ENCODE data around the gene HYKK.
"Not testable (repeated sequence)": the region's sequence is repeated elsewhere in the genome, so short reads cannot be mapped to it uniquely, and the experiment has no call there.

Gene HYKK

GRCh38 chr15:78550815-78551214, 43.4 kb downstream of the HYKK start:
- TF ChIP-seq, protein P1, sequence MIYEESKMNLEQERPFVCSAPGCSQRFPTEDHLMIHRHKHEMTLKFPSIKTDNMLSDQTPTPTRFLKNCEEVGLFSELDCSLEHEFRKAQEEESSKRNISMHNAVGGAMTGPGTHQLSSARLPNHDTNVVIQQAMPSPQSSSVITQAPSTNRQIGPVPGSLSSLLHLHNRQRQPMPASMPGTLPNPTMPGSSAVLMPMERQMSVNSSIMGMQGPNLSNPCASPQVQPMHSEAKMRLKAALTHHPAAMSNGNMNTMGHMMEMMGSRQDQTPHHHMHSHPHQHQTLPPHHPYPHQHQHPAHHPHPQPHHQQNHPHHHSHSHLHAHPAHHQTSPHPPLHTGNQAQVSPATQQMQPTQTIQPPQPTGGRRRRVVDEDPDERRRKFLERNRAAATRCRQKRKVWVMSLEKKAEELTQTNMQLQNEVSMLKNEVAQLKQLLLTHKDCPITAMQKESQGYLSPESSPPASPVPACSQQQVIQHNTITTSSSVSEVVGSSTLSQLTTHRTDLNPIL (CRISPR knock-in tag; IDR thresholded peaks at IDR 0.05; ENCODE audit: low read depth), result no peak
- TF ChIP-seq OSR1 (CRISPR knock-in tag; IDR thresholded peaks at IDR 0.05) (no peak), TOX (CRISPR knock-in tag; IDR thresholded peaks at IDR 0.05; ENCODE audit: borderline replicate concordance) (no peak), SNAI2 (CRISPR knock-in tag; IDR thresholded peaks at IDR 0.05) (no peak), ZNF8 (CRISPR knock-in tag; IDR thresholded peaks at IDR 0.05) (no peak), ZFP30 (CRISPR knock-in tag; IDR thresholded peaks at IDR 0.05) (no peak), RARB (CRISPR knock-in tag; IDR thresholded peaks at IDR 0.05) (no peak), BACH2 (CRISPR knock-in tag; IDR thresholded peaks at IDR 0.05; ENCODE audit: borderline replicate concordance) (no peak), ARNTL (CRISPR knock-in tag; IDR thresholded peaks at IDR 0.05; ENCODE audit: borderline replicate concordance, low read depth) (no peak), TSHZ2 (CRISPR knock-in tag; IDR thresholded peaks at IDR 0.05) (no peak), CSDC2 (CRISPR knock-in tag; IDR thresholded peaks at IDR 0.05) (no peak), ZNF565 (CRISPR knock-in tag; conservative IDR thresholded peaks at IDR 0.05; ENCODE audit: low read depth) (no peak)
- no peak for ATAC-seq

DNA sequence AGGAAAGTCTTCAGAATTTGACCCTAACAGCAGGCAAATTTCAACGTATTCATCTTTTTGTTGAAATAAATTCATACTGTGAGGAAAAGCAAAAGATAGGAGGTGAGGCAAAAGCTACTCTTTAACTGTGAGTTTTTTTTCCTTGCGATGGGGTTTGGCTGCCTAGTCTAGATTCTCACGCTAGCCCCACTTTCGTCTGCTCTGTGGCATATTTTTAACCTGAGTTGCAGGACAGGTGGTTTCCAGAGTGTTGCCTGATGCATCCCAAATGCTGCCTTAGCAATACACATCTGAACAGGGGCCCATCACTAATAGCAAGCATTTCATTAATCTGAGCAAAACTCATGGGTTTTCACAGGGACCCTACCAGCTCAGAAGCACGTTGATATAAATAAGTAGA, 44.5 kb downstream of the HYKK start:
- ATAC-seq, result no peak; the same call in 2 of the 3 replicates
- TF ChIP-seq ZNF70 (CRISPR knock-in tag; IDR thresholded peaks at IDR 0.05) (no peak), PATZ1 (CRISPR knock-in tag; IDR thresholded peaks at IDR 0.05; ENCODE audit: borderline replicate concordance) (no peak), CSRNP3 (CRISPR knock-in tag; IDR thresholded peaks at IDR 0.05) (no peak), BACH2 (CRISPR knock-in tag; IDR thresholded peaks at IDR 0.05; ENCODE audit: borderline replicate concordance) (no peak)

DNA sequence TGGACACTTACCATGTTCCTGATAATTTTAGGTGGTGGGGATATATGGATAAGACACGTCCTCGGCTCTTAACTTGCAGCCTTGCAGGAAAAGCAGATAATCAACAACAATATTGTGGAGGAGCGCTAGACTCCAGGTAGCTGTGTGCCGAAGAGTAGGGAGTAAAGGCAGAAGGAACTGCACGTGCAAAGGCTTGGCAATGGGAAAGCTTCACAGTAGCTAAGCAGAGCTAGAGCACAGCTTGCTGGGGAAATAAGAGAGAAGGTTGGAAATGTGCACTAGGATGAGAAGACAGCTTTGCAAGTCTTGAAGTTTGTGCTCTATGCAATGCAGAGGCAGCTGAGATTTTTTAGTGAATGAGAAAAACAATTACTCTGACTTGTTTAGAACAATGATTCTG, 45.2 kb downstream of the HYKK start:
- TF ChIP-seq, protein P2, sequence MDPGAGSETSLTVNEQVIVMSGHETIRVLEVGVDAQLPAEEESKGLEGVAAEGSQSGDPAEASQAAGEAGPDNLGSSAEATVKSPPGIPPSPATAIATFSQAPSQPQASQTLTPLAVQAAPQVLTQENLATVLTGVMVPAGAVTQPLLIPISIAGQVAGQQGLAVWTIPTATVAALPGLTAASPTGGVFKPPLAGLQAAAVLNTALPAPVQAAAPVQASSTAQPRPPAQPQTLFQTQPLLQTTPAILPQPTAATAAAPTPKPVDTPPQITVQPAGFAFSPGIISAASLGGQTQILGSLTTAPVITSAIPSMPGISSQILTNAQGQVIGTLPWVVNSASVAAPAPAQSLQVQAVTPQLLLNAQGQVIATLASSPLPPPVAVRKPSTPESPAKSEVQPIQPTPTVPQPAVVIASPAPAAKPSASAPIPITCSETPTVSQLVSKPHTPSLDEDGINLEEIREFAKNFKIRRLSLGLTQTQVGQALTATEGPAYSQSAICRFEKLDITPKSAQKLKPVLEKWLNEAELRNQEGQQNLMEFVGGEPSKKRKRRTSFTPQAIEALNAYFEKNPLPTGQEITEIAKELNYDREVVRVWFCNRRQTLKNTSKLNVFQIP (CRISPR knock-in tag; IDR thresholded peaks at IDR 0.05; ENCODE audit: borderline replicate concordance, low read depth), result no peak
- TF ChIP-seq BACH2 (CRISPR knock-in tag; IDR thresholded peaks at IDR 0.05; ENCODE audit: borderline replicate concordance), result no peak
- TF ChIP-seq SNAI2 (CRISPR knock-in tag; IDR thresholded peaks at IDR 0.05), result no peak
- TF ChIP-seq ZC3H10 (CRISPR knock-in tag; IDR thresholded peaks at IDR 0.05), result no peak
- no peak for TF ChIP-seq ZFP3 (CRISPR knock-in tag; IDR thresholded peaks at IDR 0.05)
- TF ChIP-seq ESRRG (CRISPR knock-in tag; IDR thresholded peaks at IDR 0.05), result no peak
- no peak for TF ChIP-seq ZFP30 (CRISPR knock-in tag; IDR thresholded peaks at IDR 0.05)
- TF ChIP-seq GLIS3 (CRISPR knock-in tag; IDR thresholded peaks at IDR 0.05), result no peak
- no peak for TF ChIP-seq OSR1 (CRISPR knock-in tag; IDR thresholded peaks at IDR 0.05)
- TF ChIP-seq ISL1 (CRISPR knock-in tag; IDR thresholded peaks at IDR 0.05), result no peak
- no peak for TF ChIP-seq PPARA (CRISPR knock-in tag; IDR thresholded peaks at IDR 0.05; ENCODE audit: borderline replicate concordance)
- TF ChIP-seq, protein P1 (CRISPR knock-in tag; IDR thresholded peaks at IDR 0.05; ENCODE audit: low read depth), result no peak
- no peak for TF ChIP-seq TCF4 (CRISPR knock-in tag; IDR thresholded peaks at IDR 0.05; ENCODE audit: borderline replicate concordance)
- no peak for TF ChIP-seq PATZ1 (CRISPR knock-in tag; IDR thresholded peaks at IDR 0.05; ENCODE audit: borderline replicate concordance)
- no peak for TF ChIP-seq ZNF8 (CRISPR knock-in tag; IDR thresholded peaks at IDR 0.05)
- no peak for TF ChIP-seq ZNF565 (CRISPR knock-in tag; conservative IDR thresholded peaks at IDR 0.05; ENCODE audit: low read depth)
- no peak for TF ChIP-seq RARB (CRISPR knock-in tag; IDR thresholded peaks at IDR 0.05)
- ATAC-seq, result peak; percentile 53; the same call in 2 of the 3 replicates

DNA sequence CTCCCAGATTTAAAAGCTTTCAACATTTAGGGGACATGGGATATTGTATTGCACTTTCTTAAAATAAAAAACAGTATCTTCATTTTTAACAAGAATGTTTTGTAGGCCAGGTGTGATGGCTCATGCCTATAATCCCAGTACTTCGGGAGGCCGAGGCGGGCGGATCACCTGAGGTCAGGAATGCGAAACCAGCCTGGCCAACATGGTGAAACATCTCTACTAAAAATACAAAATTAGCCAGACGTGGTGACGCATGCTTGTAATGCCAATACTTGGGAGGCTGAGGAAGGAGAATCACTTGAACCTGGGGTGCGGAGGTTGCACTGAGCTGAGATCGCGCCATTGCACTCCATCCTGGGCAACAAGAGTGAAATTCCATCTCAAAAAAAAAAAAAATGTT, 52.8 kb downstream of the HYKK start:
- ATAC-seq, result not testable (repeated sequence)

Measured in SK-N-SH treated with all-trans-retinoic acid at 6 μM for 48 hours (cell line).